CD4-positive, alpha-beta T cell treated with Interleukin-1 beta for 1 hour (primary cell): ENCODE measurements around the gene CADM1.
A peak's percentile ranks its signal among the peaks of the same experiment; 100 is the strongest.

Experiments used
- DNase-seq, 2 donors: peaks; one replicate each; pipeline ENCODE4 v3.0.0-alpha.2; 2020 to 2022

Gene CADM1

DNA sequence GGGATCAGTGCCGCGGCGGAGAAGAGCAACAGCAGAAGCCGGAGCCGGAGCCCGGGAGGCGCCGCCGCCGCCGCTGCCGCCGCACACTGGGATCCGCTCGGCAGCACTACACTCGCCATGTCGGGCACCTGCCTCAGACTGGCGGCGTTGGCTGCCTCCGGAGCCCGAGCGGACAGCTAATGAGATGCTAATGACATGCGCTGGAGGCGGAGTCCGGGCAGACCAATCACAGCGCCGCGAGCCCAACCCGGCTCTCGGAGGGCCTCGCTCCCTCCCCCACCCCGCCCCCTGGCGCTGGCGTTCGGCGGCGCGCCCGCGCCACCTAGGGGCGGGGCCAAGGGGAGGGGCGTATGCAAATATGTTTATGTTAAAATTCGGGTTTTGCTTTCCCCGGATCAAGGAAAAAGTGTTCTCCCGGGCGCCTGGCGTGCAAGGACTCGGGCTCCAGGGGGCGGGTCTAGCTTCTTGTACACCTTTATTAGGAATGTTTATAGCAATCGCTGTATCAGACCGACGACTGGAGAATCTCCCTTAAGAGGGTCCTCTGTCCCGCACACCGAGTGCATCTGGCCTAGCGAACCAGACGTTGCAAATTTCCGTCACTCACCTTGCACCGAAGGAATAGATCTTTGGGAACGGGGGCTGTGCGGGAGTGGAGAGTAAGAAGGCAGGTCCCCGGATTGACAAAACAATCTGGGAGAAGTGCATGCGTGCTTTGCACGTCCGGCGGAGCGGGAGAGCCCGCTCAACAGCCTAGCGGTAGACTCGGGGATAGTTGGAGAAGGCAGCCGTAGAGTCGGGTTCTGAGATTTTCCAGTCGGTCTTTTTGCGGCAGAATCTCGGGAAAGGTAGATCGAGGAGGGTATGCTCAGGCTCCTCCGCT is at the start of gene CADM1:
Gene CADM1, minus strand, starts transcription at position 140 of the 883 bp plus-strand sequence.
- DNase-seq, result peak; percentile 87

GRCh38 chr11:115552773-115553438 is 48.7 kb upstream of the CADM1 start:
- no peak for DNase-seq

GRCh38 chr11:115552151-115552772 is 48.0 kb upstream of the CADM1 start:
- no peak for DNase-seq

DNA sequence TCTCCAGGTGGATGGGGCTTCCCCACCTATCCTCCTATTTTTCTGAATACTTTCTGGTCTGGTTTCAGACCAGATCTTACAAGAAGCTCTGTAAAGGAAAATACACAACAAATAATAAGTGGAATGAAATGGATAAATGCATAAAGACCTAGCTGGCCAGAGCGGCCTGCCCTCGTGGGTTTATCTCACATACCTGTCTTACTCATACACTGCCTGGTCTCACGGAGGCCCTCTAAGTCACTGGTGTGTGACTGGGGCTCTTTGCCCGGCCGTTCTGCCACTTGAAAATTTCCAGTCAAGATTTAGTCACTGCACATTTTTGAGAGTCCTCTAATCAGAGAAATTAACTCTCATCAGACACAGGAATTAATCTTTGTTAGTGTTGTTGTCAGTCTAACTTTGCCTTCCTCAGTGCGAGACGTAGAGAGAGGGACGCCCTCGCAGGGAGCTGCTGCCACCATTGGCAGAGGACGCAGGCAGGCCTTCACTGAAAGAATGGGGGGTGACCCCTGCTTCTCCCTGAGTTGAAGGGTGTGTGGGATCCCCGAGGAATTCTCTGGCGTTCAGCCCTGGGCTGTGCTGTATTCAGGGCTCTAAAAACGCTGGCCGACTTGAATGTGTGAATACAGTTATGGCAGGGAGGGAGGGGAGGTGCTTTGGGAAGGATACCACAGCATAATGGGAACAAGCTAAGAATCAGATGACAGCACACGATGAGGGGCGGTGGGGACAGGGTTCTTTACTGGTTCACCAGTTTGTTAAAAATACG is 46.3 kb upstream of the CADM1 start:
- DNase-seq, result no peak

- no peak for DNase-seq
Observed at GRCh38 chr11:115548878-115549528, 44.8 kb upstream of the CADM1 start.

DNA sequence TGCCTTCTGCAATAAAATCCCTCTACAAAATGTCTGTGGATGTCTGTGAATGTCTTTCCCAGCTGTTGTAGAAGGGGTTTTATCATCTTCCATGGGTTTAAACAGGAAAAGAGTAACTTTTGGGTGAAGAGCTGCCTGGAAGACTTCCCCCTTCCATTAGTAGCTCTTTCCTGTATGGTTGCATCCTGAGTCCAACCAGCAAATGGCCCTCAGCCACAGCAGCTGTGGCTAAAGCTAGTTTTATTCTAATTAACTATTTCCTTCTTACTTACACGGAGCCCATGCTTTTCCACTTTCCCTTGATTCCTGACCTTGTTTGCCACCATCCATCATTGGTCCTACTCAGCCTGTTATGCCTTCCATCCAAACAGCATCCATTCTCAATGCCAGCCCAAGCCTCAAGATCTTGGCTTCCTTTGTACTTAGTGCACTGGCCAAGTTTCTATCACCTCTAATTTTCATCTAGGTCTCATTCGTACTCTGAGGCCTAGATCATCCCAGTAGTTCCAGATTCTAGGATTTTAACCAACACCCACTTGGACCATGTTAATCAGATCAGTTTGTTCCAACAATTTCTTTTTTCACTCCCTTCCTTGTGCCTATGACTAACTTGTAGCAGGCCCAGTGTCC is 41.5 kb upstream of the CADM1 start:
- no peak for DNase-seq

GRCh38 chr11:115544422-115544948 is 40.3 kb upstream of the CADM1 start:
- DNase-seq, result no peak

- DNase-seq, result no peak
Observed at GRCh38 chr11:115541518-115541917, 37.3 kb upstream of the CADM1 start.

DNA sequence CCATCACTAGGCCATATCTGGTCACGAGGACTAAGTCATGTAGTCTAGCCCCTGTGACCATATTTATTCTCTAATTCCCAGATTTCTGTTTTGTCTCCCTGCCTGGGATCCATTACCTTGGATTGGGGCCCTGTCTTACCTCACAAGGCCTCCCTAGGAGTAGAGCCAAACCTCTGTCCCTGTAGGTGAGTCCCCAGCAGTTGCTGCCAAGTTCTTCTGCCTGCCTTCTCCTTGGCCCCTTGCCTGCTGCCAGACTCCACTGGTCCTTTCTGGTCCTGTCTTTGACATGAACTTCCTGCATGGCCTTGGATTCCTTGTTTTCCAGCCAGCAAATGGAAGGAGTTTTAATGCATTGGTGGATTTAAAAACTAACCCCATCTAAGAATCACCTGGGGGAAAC is 35.6 kb upstream of the CADM1 start:
- DNase-seq, result no peak

GRCh38 chr11:115535781-115536180 is 31.6 kb upstream of the CADM1 start:
- no peak for DNase-seq

DNA sequence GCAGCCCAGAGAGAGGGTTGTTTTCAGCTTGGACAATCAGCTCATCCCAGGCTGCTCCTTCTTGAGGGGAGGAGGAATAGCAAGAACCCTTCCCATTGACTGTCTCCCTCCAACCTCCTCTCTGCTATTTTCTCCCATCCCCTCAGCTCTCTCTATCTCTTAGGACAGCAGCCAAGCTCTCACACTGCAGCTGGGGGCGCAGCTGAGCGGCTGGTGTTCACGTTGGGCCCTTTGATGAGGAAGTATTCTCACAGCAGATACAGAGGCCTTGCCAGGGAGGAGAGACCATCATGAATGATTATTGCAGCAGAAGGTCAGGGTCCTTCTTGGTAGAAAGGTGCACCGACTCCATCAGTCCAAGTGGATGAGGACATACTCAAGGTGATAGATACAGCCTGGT is 26.5 kb upstream of the CADM1 start:
- no peak for DNase-seq

DNA sequence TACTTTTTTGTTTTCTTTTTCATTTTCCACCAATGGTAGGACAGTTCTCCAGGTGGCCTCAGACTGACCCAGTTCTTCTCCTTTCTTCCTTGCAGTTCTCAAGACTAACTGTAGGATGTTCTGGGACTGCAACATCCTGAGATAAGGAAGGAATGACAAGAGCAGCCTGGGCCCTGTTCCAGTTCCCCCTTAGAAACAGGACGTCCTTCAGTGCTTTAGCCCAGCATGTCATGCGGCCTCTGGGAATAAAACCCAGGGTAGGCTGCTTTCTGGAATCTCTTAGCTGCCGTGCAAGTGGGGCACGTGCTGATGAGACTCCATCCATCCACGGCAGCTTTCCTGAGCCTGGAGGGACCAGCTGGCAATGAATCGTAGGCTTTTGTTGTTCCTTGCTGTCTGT is 24.0 kb upstream of the CADM1 start:
- no peak for DNase-seq

GRCh38 chr11:115527534-115528125 is 23.4 kb upstream of the CADM1 start:
- no peak for DNase-seq

DNA sequence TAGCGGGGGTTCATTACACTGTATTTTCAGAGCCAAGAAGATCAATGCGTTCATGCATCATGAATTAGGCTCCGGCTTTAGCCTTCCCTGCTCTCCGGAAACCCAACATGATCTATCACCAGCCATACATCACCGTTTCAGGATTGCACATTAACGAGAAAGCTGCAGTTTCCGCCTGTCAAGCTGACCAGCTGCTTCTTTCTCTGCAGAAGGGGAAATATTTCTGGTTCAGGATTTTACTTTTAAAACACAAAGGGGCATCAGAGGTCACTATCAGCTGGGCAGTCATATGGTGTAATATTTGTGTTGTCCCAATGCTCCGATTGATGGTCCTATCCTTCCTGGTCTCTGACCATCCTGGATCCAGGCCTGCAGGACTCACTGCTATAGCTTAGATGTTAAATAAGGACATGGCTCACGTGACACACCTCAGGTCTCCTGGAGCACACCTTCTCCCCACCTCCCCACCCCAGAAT is 21.4 kb upstream of the CADM1 start:
- DNase-seq, result no peak

- DNase-seq, result no peak
Observed at GRCh38 chr11:115524572-115524971, 20.4 kb upstream of the CADM1 start.

- DNase-seq, result no peak
Observed at GRCh38 chr11:115523727-115524399, 19.6 kb upstream of the CADM1 start.

DNA sequence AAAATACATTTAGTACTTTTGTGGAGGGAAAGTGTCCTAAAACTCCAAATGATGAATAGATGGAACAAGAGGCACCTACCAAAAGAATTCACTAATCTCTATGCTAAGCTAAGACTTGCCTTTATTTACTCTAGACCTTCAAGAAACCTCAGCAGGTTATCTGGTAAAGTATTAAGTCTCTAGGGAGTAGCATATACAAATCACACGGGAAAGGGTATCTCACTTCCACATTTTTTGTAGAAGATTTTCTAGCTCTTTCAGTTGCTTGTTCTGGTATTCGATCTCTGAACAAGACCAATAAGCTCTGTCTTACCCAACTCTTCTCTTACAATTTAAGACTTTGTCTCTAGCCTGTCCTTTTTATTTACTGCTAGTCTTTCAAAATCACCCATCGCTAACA is 18.1 kb upstream of the CADM1 start:
- DNase-seq, result no peak

DNA sequence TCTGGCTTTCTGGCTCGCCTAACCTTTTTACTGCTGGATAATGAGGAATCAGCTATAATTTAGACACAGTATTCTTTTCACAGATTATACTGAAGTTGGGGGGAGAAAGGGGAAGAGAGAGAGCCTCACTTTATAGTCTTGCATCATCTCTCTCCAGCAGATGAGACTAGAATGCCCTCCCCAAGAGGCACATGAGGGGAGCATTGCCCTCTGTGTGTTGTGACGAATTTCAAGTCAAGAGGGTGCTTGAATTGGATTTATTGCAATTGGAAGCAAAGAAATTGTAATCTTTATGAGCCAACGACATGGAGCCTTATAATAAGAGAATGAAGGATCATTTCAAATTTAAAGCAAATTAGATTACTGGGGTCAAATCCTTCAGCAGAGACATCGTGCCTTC is 17.6 kb upstream of the CADM1 start:
- no peak for DNase-seq

GRCh38 chr11:115518983-115519628 is 14.9 kb upstream of the CADM1 start:
- no peak for DNase-seq
